Neural progenitor cell (in vitro differentiated cells): ENCODE data around the gene DGUOK.

Experiments used
- EZH2 ChIP-seq: fragments of 200-600 bp; sonication (generic); IDR thresholded peaks from 2 replicates; pipeline ENCODE4 v1.6.1; 2017; ENCODE audit warnings: antibody characterized with exemption, mild to moderate bottlenecking, moderate library complexity
- EZH2phosphoT487 ChIP-seq: fragments of 200-600 bp; sonication (generic); IDR thresholded peaks from 2 replicates; pipeline ENCODE4 v1.6.1; 2017; ENCODE audit warnings: antibody characterized with exemption
- TF ChIP-seq, protein P1 (sequence below): fragments of 200-600 bp; sonication (generic); IDR thresholded peaks from 2 replicates; pipeline ENCODE4 v1.5.1; 2017; ENCODE audit warnings: antibody characterized with exemption, mild to moderate bottlenecking

DNA sequence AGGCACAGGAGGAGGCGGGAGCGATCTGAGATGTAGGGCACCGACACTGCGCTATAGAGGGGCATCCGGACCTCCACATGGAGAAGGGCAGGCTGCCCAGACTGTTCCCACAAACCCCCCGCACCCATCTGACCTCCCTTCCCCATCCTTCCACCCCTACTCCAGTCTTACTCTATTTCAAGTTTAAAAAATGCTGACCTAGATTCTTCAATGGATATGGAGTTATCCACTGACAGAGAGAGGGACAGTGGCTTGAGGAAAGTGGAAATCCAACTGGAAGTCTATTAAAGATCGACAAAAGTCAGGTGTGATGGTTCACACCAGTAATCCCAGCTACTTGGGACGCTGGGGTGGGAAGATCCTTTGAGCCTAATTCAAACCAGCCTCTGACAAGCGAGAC, 5.1 kb upstream of the DGUOK start:
- TF ChIP-seq, protein P1, sequence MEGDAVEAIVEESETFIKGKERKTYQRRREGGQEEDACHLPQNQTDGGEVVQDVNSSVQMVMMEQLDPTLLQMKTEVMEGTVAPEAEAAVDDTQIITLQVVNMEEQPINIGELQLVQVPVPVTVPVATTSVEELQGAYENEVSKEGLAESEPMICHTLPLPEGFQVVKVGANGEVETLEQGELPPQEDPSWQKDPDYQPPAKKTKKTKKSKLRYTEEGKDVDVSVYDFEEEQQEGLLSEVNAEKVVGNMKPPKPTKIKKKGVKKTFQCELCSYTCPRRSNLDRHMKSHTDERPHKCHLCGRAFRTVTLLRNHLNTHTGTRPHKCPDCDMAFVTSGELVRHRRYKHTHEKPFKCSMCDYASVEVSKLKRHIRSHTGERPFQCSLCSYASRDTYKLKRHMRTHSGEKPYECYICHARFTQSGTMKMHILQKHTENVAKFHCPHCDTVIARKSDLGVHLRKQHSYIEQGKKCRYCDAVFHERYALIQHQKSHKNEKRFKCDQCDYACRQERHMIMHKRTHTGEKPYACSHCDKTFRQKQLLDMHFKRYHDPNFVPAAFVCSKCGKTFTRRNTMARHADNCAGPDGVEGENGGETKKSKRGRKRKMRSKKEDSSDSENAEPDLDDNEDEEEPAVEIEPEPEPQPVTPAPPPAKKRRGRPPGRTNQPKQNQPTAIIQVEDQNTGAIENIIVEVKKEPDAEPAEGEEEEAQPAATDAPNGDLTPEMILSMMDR, result no peak
- no peak for TF ChIP-seq EZH2
- TF ChIP-seq EZH2phosphoT487, result no peak
